Caco-2 (cell line): ENCODE measurements around the gene PRELID3B. TPM values are rescaled to one million over a fixed set of nuclear protein-coding genes. Genes with fewer than 3 reads are reported as not detected.

Source experiments
- BruUV-seq: library from RNA; stranded (reverse); fragments of 400-500 nt; replicated peaks from 2 replicates; lab custom pipeline; 2021; lab: Mats Ljungman, UMichigan
- CTCF ChIA-PET: fragments of 300-600 bp; sonication (Branson Sonifier 250); formaldehyde crosslinking; loops from one replicate; lab custom pipeline; 2022; ENCODE audit warnings: antibody characterized with exemption; lab: Charles Lee
- POLR2A ChIA-PET: fragments of 300-600 bp; sonication (Branson Sonifier 250); formaldehyde crosslinking; loops from one replicate; lab custom pipeline; 2022; ENCODE audit warnings: antibody characterized with exemption; lab: Charles Lee
- DNase-seq, 2 experiments: peaks; one replicate each; pipeline versions ENCODE4 v3.0.0 to v3.0.0-alpha.2; 2020 to 2022
- H3K27me3 ChIP-seq: replicated peaks from 2 replicates; pipeline ENCODE4 v1.6.0; 2011; ENCODE audit warnings: low read length; ENCODE audit not compliant: control insufficient read depth, insufficient read depth
- H3K36me3 ChIP-seq: 2 replicates; pipeline ENCODE4 v1.5.1; 2011; ENCODE audit warnings: low read length; ENCODE audit not compliant: control insufficient read depth, insufficient read depth
- H3K4me1 ChIP-seq: fragments of 250-450 bp; sonication (Bioruptor Pico); 2 replicates; pipeline ENCODE4 v1.5.1; 2020; ENCODE audit warnings: mild to moderate bottlenecking
- H3K4me3 ChIP-seq: 2 replicates; pipeline ENCODE4 v1.5.1; 2011; ENCODE audit warnings: low read depth, mild to moderate bottlenecking, control low read depth, low read length
- H3K9me3 ChIP-seq: fragments of 250-450 bp; sonication (Bioruptor Pico); 2 replicates; pipeline ENCODE4 v1.5.1; 2020; ENCODE audit warnings: mild to moderate bottlenecking, moderate library complexity
- H3K27ac Mint-ChIP-seq: one replicate; pipeline ENCODE4 v1.8.0; 2022; ENCODE audit warnings: mixed read lengths; ENCODE audit not compliant: unreplicated experiment
- H3K27me3 Mint-ChIP-seq: one replicate; pipeline ENCODE4 v1.8.0; 2022; ENCODE audit warnings: mixed read lengths; ENCODE audit not compliant: insufficient read depth, unreplicated experiment
- H3K36me3 Mint-ChIP-seq: one replicate; pipeline ENCODE4 v1.8.0; 2022; ENCODE audit warnings: mild to moderate bottlenecking, mixed read lengths; ENCODE audit not compliant: insufficient read depth, unreplicated experiment
- H3K4me1 Mint-ChIP-seq: one replicate; pipeline ENCODE4 v1.8.0; 2022; ENCODE audit warnings: low read depth, mixed read lengths; ENCODE audit not compliant: unreplicated experiment
- H3K4me3 Mint-ChIP-seq: one replicate; pipeline ENCODE4 v1.8.0; 2022; ENCODE audit warnings: mild to moderate bottlenecking, moderate library complexity, mixed read lengths; ENCODE audit not compliant: unreplicated experiment
- H3K9me3 Mint-ChIP-seq: one replicate; pipeline ENCODE4 v1.8.0; 2022; ENCODE audit warnings: mixed read lengths; ENCODE audit not compliant: unreplicated experiment
- CTCF ChIP-seq, 2 experiments: fragments of 200-600 bp in 1 of 2; IDR thresholded peaks; 1 replicate in 1 of 2; 2 replicates in 1 of 2; pipeline versions ENCODE4 v1.5.1 to v1.8.0; 2011 to 2022; ENCODE audit warnings: antibody characterized with exemption in 1 of 2, control low read depth in 1 of 2, inconsistent platforms in 1 of 2, low read depth in 1 of 2, low read length in 1 of 2, mild to moderate bottlenecking in 1 of 2, moderate library complexity in 1 of 2; ENCODE audit not compliant: insufficient read depth in 1 of 2, severe bottlenecking in 1 of 2, unreplicated experiment in 1 of 2
- intact Hi-C: fragments of 100-400 bp; cut with micrococcal nuclease; formaldehyde crosslinking; loops from one replicate; pipeline ENCODE4 v1.10.0; 2022; ENCODE audit not compliant: unreplicated experiment
- total RNA-seq: library from RNA; stranded (reverse); gene quantifications from 2 replicates; pipeline ENCODE4 v1.2.3, GENCODE V29; 2022

The PRELID3B gene
- total RNA-seq, 1 experiment from 2014 or later, result 171 TPM

- H3K4me1 Mint-ChIP-seq, result peaks cover 13% of the 10 kb centered on the region
- H3K27ac Mint-ChIP-seq, result peak overlapping the region; percentile 90
- no peaks in the 10 kb centered on the region for H3K27me3 Mint-ChIP-seq
- Histone ChIP-seq H3K4me3 (peak overlapping the region; percentile 94), H3K36me3 (peaks cover 9% of the 10 kb centered on the region), H3K27me3 (no peaks in the 10 kb centered on the region), H3K9me3 (no peaks in the 10 kb centered on the region), H3K4me1 (peaks cover 21% of the 10 kb centered on the region)
- CTCF ChIA-PET, result interaction anchor here (0.6 to 1.2 kb wide), 3 partner anchors 17 to 165 kb away, joined by 3 to 4 read pairs (median 4); no protein-coding TSS in a partner anchor
- POLR2A ChIA-PET, result interaction anchor here (1.6 to 2.3 kb wide), 4 partner anchors 11 to 50 kb away, joined by 6 to 56 read pairs (median 20); partner anchors contain the start of genes NELFCD and PRELID3B
- H3K9me3 Mint-ChIP-seq, result no peaks in the 10 kb centered on the region
- no peak for TF ChIP-seq CTCF (IDR thresholded peaks at IDR 0.05; ENCODE audit: insufficient read depth in 1 of 2, low read depth in 1 of 2, low read length in 1 of 2, severe bottlenecking in 1 of 2, unreplicated experiment in 1 of 2)
- DNase-seq, result no peak
- intact Hi-C loops, result loop anchor here (5.0 kb wide), 1 partner anchor 159 kb away; no protein-coding TSS in a partner anchor
- no TSS peak for BruUV-seq
- H3K36me3 Mint-ChIP-seq, result peaks cover 93% of the 10 kb centered on the region
- H3K4me3 Mint-ChIP-seq, result peak overlapping the region; percentile 85
Observed at GRCh38 chr20:59030911-59031563, 11.5 kb downstream of the PRELID3B start.

- ChIA-PET POLR2A (no interaction called here), CTCF (no interaction called here)
- Mint-ChIP-seq H3K9me3 (no peaks in the 10 kb centered on the region), H3K4me1 (peaks cover 6% of the 10 kb centered on the region), H3K27ac (no peak overlapping the region), H3K27me3 (no peaks in the 10 kb centered on the region), H3K36me3 (peaks cover 93% of the 10 kb centered on the region), H3K4me3 (no peak overlapping the region)
- Histone ChIP-seq H3K4me1 (peaks cover 21% of the 10 kb centered on the region), H3K9me3 (no peaks in the 10 kb centered on the region), H3K36me3 (peaks cover 5% of the 10 kb centered on the region; the same call in 1 of the 2 replicates), H3K27me3 (no peaks in the 10 kb centered on the region), H3K4me3 (no peak overlapping the region)
- DNase-seq, result no peak
- BruUV-seq, result no TSS peak
- TF ChIP-seq CTCF (IDR thresholded peaks at IDR 0.05; ENCODE audit: insufficient read depth in 1 of 2, low read depth in 1 of 2, low read length in 1 of 2, severe bottlenecking in 1 of 2, unreplicated experiment in 1 of 2), result no peak
- intact Hi-C loops, result no loop called here
Observed at GRCh38 chr20:59028812-59029211, 13.8 kb downstream of the PRELID3B start.

- Histone ChIP-seq H3K4me1 (peaks cover 14% of the 10 kb centered on the region), H3K27me3 (no peaks in the 10 kb centered on the region), H3K36me3 (peaks cover 9% of the 10 kb centered on the region), H3K9me3 (no peaks in the 10 kb centered on the region), H3K4me3 (no peak overlapping the region)
- H3K27me3 Mint-ChIP-seq, result no peaks in the 10 kb centered on the region
- H3K36me3 Mint-ChIP-seq, result peaks cover 98% of the 10 kb centered on the region
- no peaks in the 10 kb centered on the region for H3K9me3 Mint-ChIP-seq
- intact Hi-C loops, result no loop called here
- BruUV-seq, result no TSS peak
- no peak for DNase-seq
- peaks cover 6% of the 10 kb centered on the region for H3K4me1 Mint-ChIP-seq
- POLR2A ChIA-PET, result no interaction called here
- no peak for TF ChIP-seq CTCF (IDR thresholded peaks at IDR 0.05; ENCODE audit: insufficient read depth in 1 of 2, low read depth in 1 of 2, low read length in 1 of 2, severe bottlenecking in 1 of 2, unreplicated experiment in 1 of 2)
- CTCF ChIA-PET, result no interaction called here
- H3K27ac Mint-ChIP-seq, result no peak overlapping the region
- H3K4me3 Mint-ChIP-seq, result no peak overlapping the region
Observed at GRCh38 chr20:59027741-59028320, 14.8 kb downstream of the PRELID3B start.
